UCSD-AML1 (cell line): ENCODE measurements around the gene CAPN15.
A peak's percentile ranks its signal among the peaks of the same experiment; 100 is the strongest.

ENCODE experiments used
- DNase-seq: peaks from one replicate; lab custom pipeline; 2025; ENCODE audit not compliant: unreplicated experiment; lab: John Stamatoyannopoulos, UW

The CAPN15 gene

GRCh38 chr16:525123-525519, 2.4 kb upstream of the CAPN15 start:
- no peak for DNase-seq

DNA sequence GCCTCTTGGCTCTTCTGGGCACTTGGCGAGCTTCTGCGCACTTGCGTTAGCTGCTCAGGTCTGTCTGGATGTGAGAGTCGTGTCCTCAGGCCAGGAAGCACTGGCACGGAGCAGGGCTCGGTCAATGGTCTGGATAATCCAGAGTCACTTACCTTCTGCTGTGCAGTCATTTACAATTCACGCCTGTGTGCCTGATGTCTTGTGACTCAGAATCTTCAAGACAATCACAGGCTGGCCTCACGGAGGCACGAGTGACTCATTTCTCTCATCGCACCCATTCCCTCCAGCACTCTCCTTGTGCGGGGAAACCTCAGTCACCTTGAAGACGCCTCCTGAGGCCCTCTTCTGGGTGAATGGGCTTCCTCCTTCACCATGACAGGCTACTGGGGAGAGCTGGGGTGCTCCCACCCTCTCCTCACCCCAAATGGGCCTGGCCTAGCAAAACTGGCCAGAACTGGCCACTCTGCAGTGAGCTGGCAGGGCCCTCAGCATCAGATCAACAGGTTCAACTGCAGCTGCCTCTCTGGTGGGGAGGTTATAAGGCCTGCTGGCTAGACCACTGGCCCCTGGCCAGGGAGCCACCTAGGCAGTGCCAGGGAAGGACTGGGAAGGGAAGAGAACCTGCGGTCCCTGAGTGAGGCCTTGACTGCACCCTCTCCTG, 1.9 kb upstream of the CAPN15 start:
- no peak for DNase-seq

DNA sequence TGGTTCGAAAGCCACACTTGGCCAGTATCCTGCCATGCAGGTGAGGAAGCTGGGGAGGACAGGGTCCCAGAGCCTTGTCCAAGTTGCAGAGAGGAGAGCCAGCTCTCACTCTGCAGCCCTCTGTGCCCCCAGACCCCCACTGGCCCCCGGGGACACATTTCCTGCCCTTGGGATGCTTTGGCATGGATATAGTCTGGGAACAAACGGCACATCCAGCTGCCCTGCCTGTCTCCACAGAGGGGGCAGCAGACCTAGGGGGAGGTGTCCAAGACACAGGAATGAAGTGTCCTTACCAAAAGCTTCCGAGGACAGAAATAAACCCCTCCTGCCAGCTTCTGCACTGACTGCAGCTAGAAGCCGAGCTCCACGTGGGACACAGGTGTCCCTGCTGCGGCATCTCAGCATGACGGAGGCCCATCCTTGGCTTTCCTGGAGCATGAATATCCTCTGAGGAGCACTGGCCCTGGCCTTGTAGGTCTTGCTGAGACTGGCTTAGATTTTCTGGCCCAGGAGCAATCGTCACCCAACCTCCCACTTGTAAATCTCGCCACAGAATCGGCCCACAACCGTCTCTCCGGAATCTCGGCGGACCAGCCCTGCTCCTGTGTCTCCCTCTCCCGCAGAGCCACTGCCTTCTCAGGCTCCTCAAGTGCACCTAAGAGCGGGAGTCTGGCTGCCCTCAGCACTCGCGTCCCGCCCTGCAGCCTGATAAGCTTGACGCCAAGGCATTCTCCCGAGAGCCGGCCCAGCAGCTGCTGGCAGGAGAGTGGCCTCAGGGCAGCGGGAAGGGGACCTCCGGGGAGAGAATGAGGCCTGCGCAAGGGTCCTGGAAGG, 1.1 kb upstream of the CAPN15 start:
- DNase-seq, result no peak

GRCh38 chr16:528111-529011, 849 bp downstream of the CAPN15 start:
- peak; percentile 64 for DNase-seq

GRCh38 chr16:529012-529575, 1.6 kb downstream of the CAPN15 start:
- DNase-seq, result peak; percentile 64

- DNase-seq, result no peak
These were observed 2.8 kb downstream of the CAPN15 start for GRCh38 chr16:530111-530817.

DNA sequence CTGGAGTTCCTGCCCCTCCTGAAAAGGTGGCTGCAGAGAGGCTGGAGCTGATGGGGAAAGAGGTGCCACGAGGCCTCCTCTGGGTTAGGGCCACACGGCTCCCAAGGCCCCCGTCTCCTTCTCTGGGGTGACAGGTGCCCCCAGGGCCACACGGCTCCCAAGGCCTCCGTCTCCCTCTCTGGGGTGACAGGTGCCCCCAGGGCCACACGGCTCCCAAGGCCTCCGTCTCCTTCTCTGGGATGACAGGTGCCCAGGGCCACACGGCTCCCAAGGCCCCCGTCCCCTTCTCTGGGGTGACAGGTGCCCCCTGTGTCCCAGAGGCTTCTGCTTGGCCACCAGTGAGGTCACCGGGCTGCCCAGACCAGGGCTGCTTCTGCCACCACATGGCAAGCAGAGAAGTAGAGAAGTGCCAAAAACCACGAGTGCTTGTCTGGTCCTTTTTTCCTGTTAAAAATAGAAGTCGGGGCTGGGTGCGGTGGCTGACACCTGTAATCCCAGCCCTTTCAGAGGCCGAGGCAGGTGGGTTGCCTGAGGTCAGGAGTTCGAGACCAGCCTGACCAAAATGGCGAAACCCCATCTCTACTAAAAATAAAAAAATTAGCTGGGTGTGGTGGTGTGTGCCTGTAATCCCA, 4.1 kb downstream of the CAPN15 start:
- no peak for DNase-seq

- no peak for DNase-seq
These were observed 6.0 kb downstream of the CAPN15 start for GRCh38 chr16:533391-534123.

- DNase-seq, result no peak
These were observed 6.6 kb downstream of the CAPN15 start for GRCh38 chr16:534135-534534.

GRCh38 chr16:534856-535445, 7.4 kb downstream of the CAPN15 start:
- DNase-seq, result no peak

DNA sequence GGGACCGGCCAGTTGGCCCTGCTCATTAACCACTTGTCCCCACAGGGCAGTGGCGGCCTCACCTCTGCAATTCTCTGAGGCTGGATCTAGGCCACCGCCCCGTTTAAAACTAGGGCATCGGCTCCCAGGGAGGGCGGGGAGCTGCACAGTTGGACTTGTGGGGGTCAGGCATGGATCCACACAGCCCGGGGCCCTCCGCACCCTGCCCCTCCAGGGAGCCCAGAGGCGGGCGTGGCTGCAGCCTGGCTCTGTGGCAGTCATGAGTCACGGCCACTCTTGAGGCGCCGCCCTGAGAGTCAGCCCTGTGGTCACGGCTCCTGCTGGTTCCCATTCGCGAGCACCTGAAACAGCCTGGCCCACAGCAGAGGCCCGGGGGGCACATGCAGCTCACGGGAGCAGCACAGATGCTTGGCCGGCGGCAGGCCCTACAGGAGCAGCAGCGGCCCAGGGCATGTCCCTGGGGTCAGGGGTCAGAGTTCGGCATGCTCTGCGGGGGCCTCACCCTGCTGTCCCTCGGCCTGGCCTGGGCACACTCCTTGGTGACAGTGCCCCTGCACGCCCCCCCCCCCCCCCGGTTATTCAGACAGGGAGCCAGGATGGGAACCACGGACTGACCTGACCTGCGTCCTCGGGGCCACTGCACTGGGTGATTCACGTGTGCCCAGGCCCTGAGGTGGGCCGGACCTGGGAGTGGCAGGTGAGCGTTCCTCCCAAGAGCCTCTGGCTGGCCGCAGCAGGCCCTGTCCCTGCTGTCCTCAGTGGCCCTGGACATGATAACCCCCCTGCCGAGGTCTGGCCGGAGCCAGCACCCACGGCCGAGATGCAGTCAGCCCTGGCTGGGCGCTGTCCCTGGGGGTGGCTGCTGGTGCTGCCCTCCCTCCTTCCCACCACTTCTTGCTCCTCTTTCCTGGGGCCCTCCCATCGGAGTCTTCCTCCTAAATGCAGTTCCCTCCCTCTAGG, 8.2 kb downstream of the CAPN15 start:
- DNase-seq, result no peak

GRCh38 chr16:536746-537145, 9.2 kb downstream of the CAPN15 start:
- DNase-seq, result no peak

DNA sequence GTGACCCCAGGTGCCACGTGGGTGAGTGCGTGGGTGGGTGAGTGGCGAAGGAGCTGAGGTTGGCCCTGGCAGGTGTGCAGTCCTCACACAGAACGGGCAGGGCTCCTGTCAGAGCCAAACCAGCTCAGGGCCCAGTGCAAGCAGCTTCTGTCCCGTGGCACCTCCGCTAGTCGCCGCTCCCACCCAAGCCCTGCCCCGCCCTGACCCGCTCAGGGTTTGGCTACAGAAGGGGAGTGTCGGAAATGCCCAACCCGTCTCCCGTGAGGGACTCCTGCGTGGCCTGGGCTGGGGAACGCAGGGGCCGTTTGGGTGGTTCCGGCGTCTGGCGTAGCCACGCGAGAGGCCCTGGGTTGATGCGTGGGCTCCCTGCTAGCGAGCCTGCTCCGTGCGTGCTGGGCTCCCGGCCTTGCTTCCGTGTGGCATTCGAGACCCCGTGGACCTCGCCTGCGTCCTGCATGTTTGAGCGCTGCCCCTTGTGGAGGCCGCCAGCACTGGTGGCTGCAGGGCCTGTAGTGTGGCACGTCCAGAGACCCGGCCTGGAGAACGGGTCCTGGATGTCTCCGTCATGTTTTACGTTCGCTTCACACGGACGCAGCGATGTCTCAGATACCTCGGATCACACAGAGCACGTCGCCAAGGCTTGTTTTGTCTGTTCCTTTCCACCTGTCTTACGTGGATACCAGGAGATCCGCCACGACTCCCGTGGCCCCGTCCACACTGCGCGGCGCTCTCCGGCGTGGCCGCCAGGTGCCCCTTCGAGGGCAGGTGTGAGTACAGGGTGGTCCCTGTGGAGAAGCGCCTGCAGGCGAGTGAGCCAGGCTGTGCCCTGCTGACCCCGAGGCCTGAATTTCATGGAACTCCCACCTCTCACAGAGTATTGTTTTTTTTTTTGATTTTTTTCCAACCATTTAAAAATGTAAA, 10.2 kb downstream of the CAPN15 start:
- no peak for DNase-seq

DNA sequence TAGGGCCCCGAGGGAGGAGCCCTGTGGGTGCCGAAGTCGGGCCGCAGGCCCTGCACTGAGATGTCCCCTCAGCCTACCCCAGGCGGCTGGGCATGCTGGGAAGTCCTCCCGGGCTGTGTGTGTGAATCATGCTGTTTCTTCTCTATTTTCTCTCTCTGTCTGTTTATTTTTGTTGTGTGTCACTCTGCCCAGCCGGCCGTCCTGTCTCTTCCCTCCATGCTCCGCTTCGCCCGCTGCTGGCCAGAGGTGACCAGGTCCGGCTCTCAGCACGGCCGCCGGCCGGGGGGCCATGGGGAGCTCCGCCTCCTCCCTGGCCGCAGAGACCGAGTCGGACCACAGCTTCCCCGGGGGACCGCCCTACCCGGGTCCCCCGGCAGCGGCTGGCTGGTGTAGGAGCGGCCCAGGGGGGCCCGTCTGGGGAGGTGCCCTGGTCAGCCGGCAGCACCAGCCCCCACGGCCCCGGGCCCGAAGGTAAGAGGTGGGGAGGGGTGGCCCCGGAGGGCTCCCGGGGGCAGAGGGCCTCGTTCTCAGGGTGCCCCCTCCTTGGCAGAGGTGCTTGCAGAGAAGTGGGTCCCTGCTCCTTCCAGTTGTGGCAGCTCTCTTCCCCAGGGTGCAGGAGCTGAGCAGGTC, 12.5 kb downstream of the CAPN15 start:
- no peak for DNase-seq

GRCh38 chr16:540645-541340, 13.3 kb downstream of the CAPN15 start:
- DNase-seq, result no peak
